PFSK-1 (cell line): ENCODE data around the gene TRAIP.

ENCODE experiments used
- POLR2AphosphoS5 ChIP-seq: IDR thresholded peaks from 2 replicates; pipeline ENCODE4 v1.6.1; 2012; ENCODE audit warnings: low read depth, mild to moderate bottlenecking, control low read depth, low read length, moderate library complexity
- TAF1 ChIP-seq: IDR thresholded peaks from 2 replicates; pipeline ENCODE4 v1.6.1; 2012; ENCODE audit warnings: low read length, control low read depth, borderline replicate concordance; ENCODE audit not compliant: insufficient read depth

GRCh38 chr3:49780080-49780974 is 76.0 kb downstream of the TRAIP start:
- TF ChIP-seq POLR2AphosphoS5, result no peak
- no peak for TF ChIP-seq TAF1
